ENCODE results near the gene SCML1.

DNA sequence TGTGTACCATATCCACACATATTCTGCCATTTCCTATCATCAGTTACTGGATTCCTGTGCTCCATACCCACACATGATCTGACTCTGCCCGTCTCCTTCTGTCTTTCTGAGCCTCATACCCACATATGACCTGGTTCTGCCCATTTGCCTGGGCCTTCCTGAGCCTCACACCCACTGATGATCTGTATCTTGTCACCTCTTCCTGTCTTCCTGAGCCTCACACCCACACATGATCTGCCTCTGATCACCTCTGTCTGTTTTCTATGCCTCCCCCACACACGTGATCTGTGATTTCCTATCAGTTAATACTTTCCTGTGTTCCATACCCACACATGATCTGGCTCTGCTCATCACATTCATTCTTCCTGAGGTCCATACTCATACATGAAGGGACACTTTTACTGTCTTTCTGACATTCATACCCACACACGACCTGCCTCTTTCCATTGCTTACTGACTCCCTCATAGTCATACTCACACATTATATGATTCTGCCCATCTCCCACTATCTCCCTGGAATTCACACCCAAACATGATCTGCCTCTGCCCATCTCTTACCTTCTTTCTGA lies 32.5 kb downstream of the SCML1 start:
- no peak for TF ChIP-seq NANOG (IDR thresholded peaks at IDR 0.05; ENCODE audit: insufficient read depth, low read depth, low read length, poor library complexity, severe bottlenecking)
- TF ChIP-seq, protein P1, sequence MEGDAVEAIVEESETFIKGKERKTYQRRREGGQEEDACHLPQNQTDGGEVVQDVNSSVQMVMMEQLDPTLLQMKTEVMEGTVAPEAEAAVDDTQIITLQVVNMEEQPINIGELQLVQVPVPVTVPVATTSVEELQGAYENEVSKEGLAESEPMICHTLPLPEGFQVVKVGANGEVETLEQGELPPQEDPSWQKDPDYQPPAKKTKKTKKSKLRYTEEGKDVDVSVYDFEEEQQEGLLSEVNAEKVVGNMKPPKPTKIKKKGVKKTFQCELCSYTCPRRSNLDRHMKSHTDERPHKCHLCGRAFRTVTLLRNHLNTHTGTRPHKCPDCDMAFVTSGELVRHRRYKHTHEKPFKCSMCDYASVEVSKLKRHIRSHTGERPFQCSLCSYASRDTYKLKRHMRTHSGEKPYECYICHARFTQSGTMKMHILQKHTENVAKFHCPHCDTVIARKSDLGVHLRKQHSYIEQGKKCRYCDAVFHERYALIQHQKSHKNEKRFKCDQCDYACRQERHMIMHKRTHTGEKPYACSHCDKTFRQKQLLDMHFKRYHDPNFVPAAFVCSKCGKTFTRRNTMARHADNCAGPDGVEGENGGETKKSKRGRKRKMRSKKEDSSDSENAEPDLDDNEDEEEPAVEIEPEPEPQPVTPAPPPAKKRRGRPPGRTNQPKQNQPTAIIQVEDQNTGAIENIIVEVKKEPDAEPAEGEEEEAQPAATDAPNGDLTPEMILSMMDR (IDR thresholded peaks at IDR 0.05; ENCODE audit: control extremely low read depth in 1 of 3, insufficient read depth in 1 of 3, low read depth in 1 of 3, low read length in 3 of 3), result no peak
- TF ChIP-seq YY1 (IDR thresholded peaks at IDR 0.05; ENCODE audit: low read depth, low read length), result no peak
- no peak for TF ChIP-seq POLR2AphosphoS5 (IDR thresholded peaks at IDR 0.05; ENCODE audit: low read depth, low read length)
- TF ChIP-seq HDAC2 (IDR thresholded peaks at IDR 0.05; ENCODE audit: borderline replicate concordance in 1 of 2, low read depth in 2 of 2, low read length in 2 of 2), result no peak
- no peak for TF ChIP-seq SP2 (IDR thresholded peaks at IDR 0.05; ENCODE audit: low read length)
